Measurements from ENCODE around the gene COA1.

DNA sequence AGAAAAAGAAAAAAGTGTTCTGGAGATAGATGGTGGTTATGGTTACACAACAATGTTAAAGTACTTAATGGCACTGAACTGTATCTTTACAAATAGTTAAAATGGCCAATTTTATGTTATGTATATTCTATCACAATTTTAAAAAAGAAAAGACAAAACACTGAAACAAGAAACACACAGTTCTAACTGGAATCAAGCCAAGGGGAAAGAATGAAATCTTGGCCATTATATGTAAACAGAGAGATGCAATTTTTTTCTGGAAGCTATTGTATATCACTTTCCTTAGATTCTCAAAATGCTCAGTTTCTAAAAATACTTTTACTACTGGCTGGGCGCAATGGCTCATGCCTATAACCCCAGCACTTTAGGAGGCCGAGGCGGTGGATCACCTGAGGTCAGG, 4.1 kb downstream of the COA1 start:
- TF ChIP-seq, protein P1, sequence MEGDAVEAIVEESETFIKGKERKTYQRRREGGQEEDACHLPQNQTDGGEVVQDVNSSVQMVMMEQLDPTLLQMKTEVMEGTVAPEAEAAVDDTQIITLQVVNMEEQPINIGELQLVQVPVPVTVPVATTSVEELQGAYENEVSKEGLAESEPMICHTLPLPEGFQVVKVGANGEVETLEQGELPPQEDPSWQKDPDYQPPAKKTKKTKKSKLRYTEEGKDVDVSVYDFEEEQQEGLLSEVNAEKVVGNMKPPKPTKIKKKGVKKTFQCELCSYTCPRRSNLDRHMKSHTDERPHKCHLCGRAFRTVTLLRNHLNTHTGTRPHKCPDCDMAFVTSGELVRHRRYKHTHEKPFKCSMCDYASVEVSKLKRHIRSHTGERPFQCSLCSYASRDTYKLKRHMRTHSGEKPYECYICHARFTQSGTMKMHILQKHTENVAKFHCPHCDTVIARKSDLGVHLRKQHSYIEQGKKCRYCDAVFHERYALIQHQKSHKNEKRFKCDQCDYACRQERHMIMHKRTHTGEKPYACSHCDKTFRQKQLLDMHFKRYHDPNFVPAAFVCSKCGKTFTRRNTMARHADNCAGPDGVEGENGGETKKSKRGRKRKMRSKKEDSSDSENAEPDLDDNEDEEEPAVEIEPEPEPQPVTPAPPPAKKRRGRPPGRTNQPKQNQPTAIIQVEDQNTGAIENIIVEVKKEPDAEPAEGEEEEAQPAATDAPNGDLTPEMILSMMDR (IDR thresholded peaks at IDR 0.05; ENCODE audit: low read depth, low read length): no peak
- TF ChIP-seq EZH2phosphoT487 (IDR thresholded peaks at IDR 0.05; ENCODE audit: low read depth): no peak
